ENCODE results near the gene AGBL1. TPM values are rescaled to one million over a fixed set of nuclear protein-coding genes. Genes with fewer than 3 reads are reported as not detected.
"Not testable (repeated sequence)": the region's sequence is repeated elsewhere in the genome, so short reads cannot be mapped to it uniquely, and the experiment has no call there.

Gene AGBL1
- total RNA-seq, 1 donor from 2014 or later: not detected

DNA sequence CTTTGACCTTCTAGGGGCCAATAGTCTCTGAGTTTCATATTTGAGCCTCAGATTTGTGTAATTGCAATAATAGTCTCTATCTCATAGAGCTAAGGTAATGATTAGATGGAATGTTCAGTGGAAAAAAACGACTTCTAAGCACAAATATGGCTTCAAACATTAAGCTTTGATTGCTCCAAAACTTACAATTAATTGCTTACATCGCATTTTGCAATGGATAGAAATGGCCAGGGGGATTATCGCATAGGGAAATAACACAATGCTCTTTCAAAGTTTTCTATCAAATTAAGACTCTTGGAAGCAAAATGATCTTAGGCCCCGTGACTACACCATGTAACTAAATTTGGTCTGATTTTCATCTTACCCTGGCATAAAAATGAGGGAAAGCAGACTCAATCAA is 888.6 kb downstream of the AGBL1 start:
- ATAC-seq (ENCODE audit: poor library complexity) (no peak), DNase-seq (no peak)
- intact Hi-C loops (cut with DNase I): no loop called here

DNA sequence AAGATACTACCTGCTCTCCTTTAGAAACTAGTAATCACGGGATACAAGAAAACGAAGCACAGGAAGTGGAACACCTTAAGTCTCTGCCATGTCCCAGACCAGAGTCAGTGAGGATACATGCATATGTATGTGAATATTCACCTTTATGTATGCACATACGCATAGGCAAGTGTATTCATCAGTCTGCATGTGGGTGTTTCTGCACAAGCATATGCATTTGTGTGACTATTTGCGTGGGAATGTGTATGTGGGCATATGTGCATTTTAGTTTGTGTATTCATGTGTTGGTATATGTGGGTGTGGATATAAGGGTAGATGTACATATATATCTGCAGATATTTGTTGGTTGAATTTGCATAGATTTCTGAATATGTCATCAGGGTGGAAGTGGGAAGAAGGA is 889.7 kb downstream of the AGBL1 start:
- no peak for DNase-seq
- no peak for ATAC-seq (ENCODE audit: poor library complexity)
- intact Hi-C loops (cut with DNase I): no loop called here

- ATAC-seq (ENCODE audit: poor library complexity): no peak
- DNase-seq: no peak
- intact Hi-C loops (cut with DNase I): no loop called here
Measured at GRCh38 chr15:86973284-86973844, 893.7 kb downstream of the AGBL1 start.

- ATAC-seq (ENCODE audit: poor library complexity): no peak
- no peak for DNase-seq
- intact Hi-C loops (cut with DNase I): no loop called here
Measured at GRCh38 chr15:86988033-86988432, 908.4 kb downstream of the AGBL1 start.

DNA sequence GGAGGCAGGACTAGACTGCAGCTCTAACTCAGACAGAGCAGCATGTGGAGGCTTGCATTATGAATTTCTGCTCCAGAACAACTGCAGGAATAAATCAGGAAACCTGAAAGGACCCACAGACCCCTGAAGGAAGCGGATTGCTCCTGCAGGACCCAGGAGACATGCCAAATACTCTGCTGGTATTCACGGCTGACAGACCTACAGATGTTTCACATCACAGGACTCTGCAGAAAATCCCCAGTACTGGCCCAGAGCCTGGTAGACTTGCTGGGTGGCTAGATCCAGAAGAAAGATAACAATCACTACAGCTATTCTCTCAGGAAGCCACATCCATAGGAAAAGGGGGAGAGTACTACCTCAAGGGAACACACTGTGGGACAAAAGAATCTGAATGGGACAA is 942.1 kb downstream of the AGBL1 start:
- intact Hi-C loops (cut with DNase I): no loop called here
- DNase-seq (no peak), ATAC-seq (ENCODE audit: poor library complexity) (no peak)

DNA sequence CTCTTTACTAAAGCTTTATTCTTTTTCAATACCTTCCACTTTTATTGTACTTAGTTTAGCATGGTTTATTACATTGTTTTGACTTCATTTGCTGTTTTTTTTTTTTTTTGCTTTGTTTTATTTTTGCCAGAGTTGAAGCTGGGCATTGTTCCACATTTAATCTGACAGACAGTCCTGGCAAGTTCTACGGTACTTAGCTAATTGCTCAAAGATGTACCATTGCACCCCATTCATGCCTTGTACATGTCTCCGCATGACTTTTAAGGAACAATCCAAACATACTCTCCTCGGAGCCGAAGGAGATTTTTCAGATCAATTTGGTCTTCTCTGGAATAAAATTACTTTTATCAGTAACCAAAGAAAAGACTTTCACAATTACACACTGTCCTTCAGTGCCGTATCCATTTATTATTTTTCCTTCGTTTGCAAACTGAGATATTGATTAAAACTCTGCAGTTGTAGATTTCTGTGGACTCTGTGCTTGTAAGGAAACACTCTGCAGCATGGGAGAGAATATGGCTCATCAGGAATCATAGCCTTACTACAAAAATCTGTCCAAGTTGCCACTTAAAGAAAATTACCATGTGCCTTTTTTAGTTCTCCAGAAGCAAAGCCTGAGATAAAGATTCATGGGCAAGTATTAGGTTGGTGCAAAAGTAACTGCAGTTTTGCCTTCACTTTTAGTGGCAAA is 952.0 kb downstream of the AGBL1 start:
- DNase-seq (no peak), ATAC-seq (ENCODE audit: poor library complexity) (no peak)
- intact Hi-C loops (cut with DNase I): no loop called here

DNA sequence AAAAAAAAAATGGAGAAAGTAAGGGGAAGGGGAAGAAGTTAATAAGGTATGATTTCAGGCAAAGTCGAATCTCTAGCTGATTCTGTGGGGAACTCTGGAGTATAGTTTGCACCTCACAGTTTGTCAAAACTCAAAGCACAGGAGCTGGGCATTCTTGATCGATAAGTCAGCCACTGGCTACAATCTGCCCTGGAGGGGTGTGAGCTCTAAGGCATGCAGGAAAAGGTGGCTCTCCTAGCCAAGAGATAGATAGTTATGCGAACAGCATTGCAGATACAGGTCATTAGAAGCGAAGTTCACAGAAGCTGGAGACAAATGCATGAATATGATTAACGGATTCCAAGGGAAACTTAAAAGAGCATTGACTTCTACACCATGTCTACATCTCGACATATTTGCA is 952.6 kb downstream of the AGBL1 start:
- ATAC-seq (ENCODE audit: poor library complexity): no peak
- intact Hi-C loops (cut with DNase I): no loop called here
- DNase-seq: no peak

DNA sequence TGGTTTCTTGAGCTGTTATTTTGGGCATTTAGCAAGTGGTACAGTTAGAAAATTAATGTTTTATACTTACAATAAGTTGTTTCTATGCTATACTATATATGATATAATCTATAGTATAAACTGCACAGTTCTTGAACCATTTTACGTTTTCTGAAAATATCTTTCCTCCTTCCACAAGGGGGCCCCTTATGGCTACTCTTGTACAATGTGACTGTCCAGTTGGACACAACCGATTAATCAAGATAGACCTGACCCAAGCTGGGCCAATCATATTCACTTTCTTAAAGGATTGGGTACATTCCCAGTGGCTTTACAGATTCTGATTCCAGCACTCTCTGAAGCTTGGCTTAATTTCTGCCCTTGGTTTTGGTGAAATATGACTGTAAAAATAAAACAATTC is 953.4 kb downstream of the AGBL1 start:
- intact Hi-C loops (cut with DNase I): no loop called here
- DNase-seq (no peak), ATAC-seq (ENCODE audit: poor library complexity) (no peak)

DNA sequence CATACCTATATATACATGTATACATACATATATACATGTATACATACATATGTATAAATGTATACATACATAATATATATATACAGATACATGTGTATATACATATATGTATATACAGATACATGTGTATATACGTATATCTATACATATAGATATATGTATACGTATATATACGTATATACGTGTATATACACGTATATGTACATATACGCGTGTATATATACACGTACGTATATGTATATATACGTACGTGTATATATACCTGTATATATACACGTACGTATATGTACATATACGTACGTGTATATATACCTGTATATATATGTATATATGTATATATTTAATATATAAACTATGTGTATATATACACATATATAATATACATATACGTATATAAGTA is 955.2 kb downstream of the AGBL1 start:
- no peak for ATAC-seq (ENCODE audit: poor library complexity)
- intact Hi-C loops (cut with DNase I): no loop called here
- DNase-seq: no peak

- DNase-seq (no peak), ATAC-seq (ENCODE audit: poor library complexity) (no peak)
- intact Hi-C loops (cut with DNase I): no loop called here
Measured at GRCh38 chr15:87038404-87038803, 958.7 kb downstream of the AGBL1 start.

DNA sequence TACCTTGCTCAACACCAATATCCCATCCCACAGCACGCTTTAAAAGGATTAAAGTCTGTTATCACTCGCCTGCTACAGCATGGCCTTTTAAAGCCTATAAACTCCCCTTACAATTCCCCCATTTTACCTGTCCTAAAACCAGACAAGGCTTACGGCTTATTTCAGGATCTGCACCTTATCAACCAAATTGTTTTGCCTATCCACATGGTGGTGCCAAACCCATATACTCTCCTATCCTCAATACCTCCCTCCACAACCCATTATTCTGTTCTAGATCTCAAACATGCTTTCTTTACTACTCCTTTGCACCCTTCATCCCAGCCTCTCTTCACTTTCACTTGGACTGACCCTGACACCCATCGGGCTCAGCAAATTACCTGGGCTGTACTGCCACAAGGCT is 962.9 kb downstream of the AGBL1 start:
- intact Hi-C loops (cut with DNase I); DNase-seq; ATAC-seq (ENCODE audit: poor library complexity): not testable (repeated sequence)

GRCh38 chr15:87045746-87046145 is 966.1 kb downstream of the AGBL1 start:
- DNase-seq (no peak), ATAC-seq (ENCODE audit: poor library complexity) (no peak)
- intact Hi-C loops (cut with DNase I): no loop called here

DNA sequence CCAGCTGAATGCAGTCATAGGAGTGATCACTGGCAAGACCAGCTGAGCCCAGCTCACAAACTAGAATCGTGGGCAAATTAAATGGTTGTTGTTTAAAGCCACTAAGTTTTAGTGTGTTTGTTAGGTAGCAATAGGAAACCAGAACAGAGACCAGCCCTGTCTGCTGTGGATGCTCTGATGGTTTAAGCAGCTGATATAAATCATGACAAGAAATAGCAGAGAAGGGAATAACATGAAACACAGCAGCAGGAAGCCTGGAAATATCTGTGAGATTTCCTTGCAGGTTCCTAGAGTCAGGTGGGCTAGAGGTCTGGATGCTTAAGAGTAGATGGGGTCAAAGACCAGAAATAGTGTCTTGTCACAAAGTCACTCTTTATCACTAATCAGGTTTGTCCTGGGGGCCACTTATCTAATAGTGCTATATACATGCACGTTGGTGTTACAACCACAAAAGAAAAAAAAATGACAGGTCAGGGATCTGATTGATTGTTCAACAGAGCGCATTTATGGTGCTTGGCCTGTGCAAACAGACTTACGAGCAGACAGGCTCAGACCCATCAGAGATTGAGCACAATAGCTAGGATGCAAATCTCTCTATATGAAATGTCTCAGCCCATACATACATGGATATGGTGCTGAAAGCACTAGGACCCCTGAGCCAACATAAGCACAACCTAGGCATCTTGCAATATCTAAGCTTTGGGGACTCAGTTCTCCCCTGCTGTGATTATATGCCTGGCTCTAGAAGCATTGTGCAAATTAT is 967.7 kb downstream of the AGBL1 start:
- intact Hi-C loops (cut with DNase I): no loop called here
- DNase-seq (no peak), ATAC-seq (ENCODE audit: poor library complexity) (no peak)

Data from Right ventricle myocardium superior (tissue), 1 donor.